GM21423 (cell line): ENCODE measurements around the gene MTCL3.
"Not testable (repeated sequence)": the region's sequence is repeated elsewhere in the genome, so short reads cannot be mapped to it uniquely, and the experiment has no call there.

Experiments
- ATAC-seq: cut with Tn5 transposase; IDR thresholded peaks from one replicate; pipeline ENCODE4 v1.9.1; 2021; ENCODE audit warnings: mild to moderate bottlenecking, moderate library complexity; ENCODE audit not compliant: unreplicated experiment

Gene MTCL3

GRCh38 chr6:127439718-127440117 is 79.4 kb downstream of the MTCL3 start:
- no peak for ATAC-seq

- ATAC-seq = no peak
These were observed 82.5 kb downstream of the MTCL3 start for GRCh38 chr6:127436578-127437110.

- no peak for ATAC-seq
These were observed 83.4 kb downstream of the MTCL3 start for GRCh38 chr6:127435626-127436220.

GRCh38 chr6:127434651-127435050 is 84.5 kb downstream of the MTCL3 start:
- ATAC-seq = no peak

- ATAC-seq = not testable (repeated sequence)
These were observed 90.6 kb downstream of the MTCL3 start for GRCh38 chr6:127428562-127428961.

- no peak for ATAC-seq
These were observed 95.2 kb downstream of the MTCL3 start for GRCh38 chr6:127423921-127424320.
